IPS-15b (cell line): ENCODE results near the gene SRPK2.
"Not testable (repeated sequence)": the region's sequence is repeated elsewhere in the genome, so short reads cannot be mapped to it uniquely, and the experiment has no call there.

Experiments used
- H3K27me3 ChIP-seq: one replicate; pipeline ENCODE4 v1.6.1; 2013; ENCODE audit warnings: low read length; ENCODE audit not compliant: control insufficient read depth, insufficient read depth
- H3K36me3 ChIP-seq: one replicate; pipeline ENCODE4 v1.6.1; 2013; ENCODE audit warnings: low read length; ENCODE audit not compliant: control insufficient read depth, insufficient read depth
- H3K4me1 ChIP-seq: one replicate; pipeline ENCODE4 v1.6.1; 2013; ENCODE audit warnings: mild to moderate bottlenecking, low read length; ENCODE audit not compliant: control insufficient read depth, insufficient read depth
- H3K4me3 ChIP-seq: one replicate; pipeline ENCODE4 v1.5.1; 2013; ENCODE audit warnings: low read depth, low read length
- H3K9ac ChIP-seq: one replicate; pipeline ENCODE4 v1.6.1; 2013; ENCODE audit warnings: low read depth, mild to moderate bottlenecking, low read length
- H3K9me3 ChIP-seq: one replicate; pipeline ENCODE4 v1.6.1; 2013; ENCODE audit warnings: mild to moderate bottlenecking, low read length; ENCODE audit not compliant: control insufficient read depth, insufficient read depth

Gene SRPK2

DNA sequence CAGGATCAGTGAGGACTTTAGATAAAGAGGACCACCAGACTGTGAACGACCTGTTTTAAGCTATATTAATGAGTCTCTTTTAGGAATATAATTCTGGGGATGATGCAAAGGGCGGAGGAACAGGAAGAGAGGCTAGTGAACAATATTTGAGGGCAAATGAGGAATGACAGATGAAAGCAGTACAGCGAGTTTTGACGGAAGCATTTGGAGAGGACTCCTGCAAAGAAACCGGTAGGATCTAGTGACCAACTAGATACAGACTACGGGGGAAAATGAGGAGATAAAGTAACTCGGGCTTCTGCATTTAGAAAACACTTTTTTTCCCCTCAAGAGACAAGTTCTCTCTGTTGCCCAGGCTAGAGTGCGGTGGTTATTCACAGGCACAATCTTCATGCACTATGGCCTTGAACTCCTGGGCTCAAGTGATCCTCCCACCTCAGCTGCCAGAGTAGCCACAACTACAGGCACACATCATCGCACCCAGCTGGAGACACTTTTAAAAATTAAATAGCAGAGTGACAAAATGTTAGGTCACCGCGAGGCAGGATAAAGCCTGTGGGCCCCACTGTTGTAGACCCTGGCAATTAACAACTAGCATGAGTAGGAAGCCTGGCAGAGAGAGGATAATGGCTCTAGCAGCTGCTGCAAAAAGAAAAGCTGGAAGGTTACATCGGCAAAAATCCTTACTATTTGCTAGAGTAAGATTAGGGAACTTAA is 143.2 kb downstream of the SRPK2 start:
- Histone ChIP-seq H3K9me3 (no peaks in the 10 kb centered on the region), H3K36me3 (no peaks in the 10 kb centered on the region), H3K27me3 (no peaks in the 10 kb centered on the region), H3K4me1 (peaks cover 9% of the 10 kb centered on the region), H3K4me3 (no peak overlapping the region), H3K9ac (peak overlapping the region; percentile 28)

DNA sequence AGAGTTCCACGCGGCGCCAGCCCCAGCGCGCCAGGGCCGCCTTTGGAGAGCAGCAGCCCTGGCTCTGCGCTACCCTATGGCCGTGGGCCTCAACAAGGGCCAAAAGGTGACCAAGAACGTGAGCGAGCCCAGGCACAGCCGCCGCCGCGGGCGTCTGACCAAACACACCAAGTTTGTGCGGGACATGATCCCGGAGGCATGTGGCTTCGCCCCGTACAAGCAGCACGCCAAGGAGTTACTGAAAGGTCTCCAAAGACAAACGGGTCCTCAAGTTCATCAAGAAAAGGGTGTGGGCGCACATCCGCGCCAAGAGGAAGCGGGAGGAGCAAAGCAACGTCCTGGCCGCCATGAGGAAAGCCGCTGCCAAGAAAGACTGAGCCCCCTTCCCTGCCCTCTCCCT is 144.1 kb downstream of the SRPK2 start:
- H3K9ac ChIP-seq, result no peak overlapping the region
- H3K4me3 ChIP-seq, result no peak overlapping the region
- no peaks in the 10 kb centered on the region for H3K9me3 ChIP-seq
- H3K4me1 ChIP-seq, result peaks cover 15% of the 10 kb centered on the region
- H3K27me3 ChIP-seq, result no peaks in the 10 kb centered on the region
- H3K36me3 ChIP-seq, result no peaks in the 10 kb centered on the region

DNA sequence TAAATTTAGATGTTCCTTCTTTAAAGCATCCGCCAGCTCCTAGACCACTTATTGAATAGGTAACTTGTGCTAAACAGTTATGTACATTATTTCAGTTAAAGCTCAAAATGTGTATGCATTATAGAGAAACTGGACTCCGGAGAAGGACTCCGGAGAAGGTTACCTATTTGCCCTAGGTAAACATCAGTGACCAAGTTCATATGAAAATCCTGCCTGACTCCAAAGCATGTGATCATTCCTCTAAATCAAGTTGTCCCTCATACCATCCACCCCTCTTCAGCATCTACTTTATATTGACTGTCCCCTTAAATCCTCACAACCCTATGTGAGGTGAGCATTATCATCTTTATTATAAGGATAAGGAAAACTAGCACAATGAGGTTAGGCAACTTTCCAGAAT is 147.5 kb downstream of the SRPK2 start:
- Histone ChIP-seq H3K9ac (no peak overlapping the region), H3K27me3 (no peaks in the 10 kb centered on the region), H3K4me1 (peaks cover 17% of the 10 kb centered on the region), H3K4me3 (no peak overlapping the region), H3K36me3 (no peaks in the 10 kb centered on the region), H3K9me3 (no peaks in the 10 kb centered on the region)

DNA sequence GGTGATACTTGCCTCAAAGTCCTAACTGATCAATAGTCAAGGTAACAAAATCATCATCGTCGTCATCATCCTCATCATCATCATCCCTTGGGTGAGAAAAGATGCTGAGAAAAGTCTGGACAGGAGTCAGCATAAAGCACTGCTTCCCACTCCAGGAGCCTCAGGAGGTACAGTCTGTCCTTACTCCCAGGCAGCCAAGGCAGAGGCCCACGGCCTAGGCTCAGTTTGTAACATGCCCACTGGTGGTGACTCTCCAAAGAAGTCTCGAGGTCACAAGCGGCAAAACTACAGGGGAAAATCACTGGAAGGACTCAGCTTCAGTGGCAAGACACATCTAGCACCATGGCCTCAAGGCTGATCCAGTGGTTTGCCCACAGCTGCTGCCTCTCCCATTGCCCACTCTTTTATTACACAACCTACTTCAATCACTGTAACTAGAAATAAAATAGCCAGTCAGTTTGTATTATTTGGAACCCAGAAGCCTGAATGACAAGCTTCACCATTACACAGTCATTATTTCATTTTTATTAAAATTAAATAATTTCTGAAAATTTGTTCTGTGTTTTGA is 150.4 kb downstream of the SRPK2 start:
- Histone ChIP-seq H3K9ac (no peak overlapping the region), H3K36me3 (no peaks in the 10 kb centered on the region), H3K4me1 (peaks cover 13% of the 10 kb centered on the region), H3K9me3 (no peaks in the 10 kb centered on the region), H3K4me3 (no peak overlapping the region), H3K27me3 (no peaks in the 10 kb centered on the region)

DNA sequence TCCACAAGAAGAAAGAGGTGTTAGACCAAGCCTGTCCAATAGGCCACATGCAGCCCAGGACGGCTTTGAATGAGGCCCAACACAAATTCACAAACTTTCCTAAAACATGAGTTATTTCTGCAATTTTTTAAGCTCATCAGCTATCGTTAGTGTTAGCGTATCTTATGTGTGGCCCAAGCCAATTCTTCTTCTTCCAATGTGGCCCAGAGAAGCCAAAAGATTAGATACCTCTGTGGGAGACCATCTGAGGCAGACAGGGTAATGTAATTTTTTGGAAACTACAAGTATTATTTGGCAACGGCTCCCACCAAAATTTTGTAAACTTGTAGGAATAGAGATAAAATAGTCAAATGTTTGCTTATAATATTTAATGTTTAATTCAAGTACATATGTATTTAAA is 153.8 kb downstream of the SRPK2 start:
- no peaks in the 10 kb centered on the region for H3K36me3 ChIP-seq
- H3K27me3 ChIP-seq, result no peaks in the 10 kb centered on the region
- H3K9me3 ChIP-seq, result no peaks in the 10 kb centered on the region
- no peak overlapping the region for H3K4me3 ChIP-seq
- H3K4me1 ChIP-seq, result peaks cover 13% of the 10 kb centered on the region
- H3K9ac ChIP-seq, result no peak overlapping the region

DNA sequence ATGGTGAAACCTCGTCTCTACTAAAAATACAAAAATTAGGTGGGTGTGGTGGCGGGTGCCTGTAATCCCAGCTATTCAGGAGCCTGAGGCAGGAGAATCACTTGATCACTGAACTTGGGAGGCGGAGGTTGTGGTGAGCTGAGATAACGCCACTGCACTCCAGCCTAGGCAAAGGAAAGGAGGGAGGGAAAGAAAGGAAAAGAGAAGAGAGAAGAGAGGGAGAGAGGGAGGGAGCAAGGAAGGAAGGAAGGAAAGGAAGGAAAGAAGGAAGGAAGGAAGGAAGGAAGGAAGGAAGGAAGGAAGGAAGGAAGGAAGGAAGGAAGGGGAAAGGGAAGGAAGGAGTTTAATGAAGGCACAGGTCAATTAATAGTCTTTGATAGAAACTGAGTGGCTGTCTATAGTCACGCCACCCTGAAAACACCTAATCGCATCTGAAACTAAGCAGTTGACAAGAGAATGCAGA is 155.9 kb downstream of the SRPK2 start:
- not testable (repeated sequence) for H3K9me3 ChIP-seq, H3K9ac ChIP-seq, H3K27me3 ChIP-seq, H3K36me3 ChIP-seq, H3K4me3 ChIP-seq
- peaks cover 10% of the 10 kb centered on the region for H3K4me1 ChIP-seq

DNA sequence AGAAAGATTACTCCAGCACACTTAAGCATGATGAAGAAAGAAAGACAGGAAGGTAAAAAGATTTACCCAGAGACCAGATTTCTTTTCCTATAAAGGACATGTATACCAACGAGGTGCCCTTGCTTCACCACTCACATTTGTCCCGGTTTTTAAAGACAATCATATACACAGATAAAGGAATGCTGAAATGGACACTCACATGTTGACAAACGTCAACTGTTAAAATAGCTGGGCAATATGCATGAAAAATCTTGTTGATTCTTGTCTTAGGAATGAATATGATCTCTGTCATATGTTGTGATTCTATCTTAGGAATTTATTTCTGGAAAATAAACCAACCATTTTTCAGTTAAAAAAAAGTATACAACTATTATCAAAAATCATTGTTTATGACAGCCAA is 158.2 kb downstream of the SRPK2 start:
- H3K36me3 ChIP-seq, result no peaks in the 10 kb centered on the region
- no peak overlapping the region for H3K9ac ChIP-seq
- H3K9me3 ChIP-seq, result no peaks in the 10 kb centered on the region
- no peak overlapping the region for H3K4me3 ChIP-seq
- no peaks in the 10 kb centered on the region for H3K27me3 ChIP-seq
- peaks cover 6% of the 10 kb centered on the region for H3K4me1 ChIP-seq

DNA sequence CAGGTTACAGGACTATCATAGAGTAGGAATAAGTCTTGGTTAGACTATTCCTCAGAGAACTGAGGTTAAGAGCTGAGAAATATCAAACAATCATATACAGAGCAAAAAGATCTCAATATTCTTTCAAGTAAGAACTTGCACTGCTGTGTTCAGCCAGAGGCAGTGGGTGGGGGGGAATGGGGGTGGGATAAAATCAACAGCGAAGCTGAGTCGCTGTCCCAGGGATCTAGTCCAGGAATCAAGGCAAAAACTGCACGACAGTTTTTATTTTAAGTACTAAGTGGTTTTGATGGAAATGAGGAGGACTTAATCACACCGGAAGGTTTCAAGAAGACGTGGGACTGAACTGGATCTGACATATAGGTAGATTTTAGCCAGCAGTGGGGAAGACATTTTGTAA is 159.1 kb downstream of the SRPK2 start:
- H3K36me3 ChIP-seq, result no peaks in the 10 kb centered on the region
- peaks cover 8% of the 10 kb centered on the region for H3K4me1 ChIP-seq
- no peak overlapping the region for H3K4me3 ChIP-seq
- no peak overlapping the region for H3K9ac ChIP-seq
- H3K9me3 ChIP-seq, result no peaks in the 10 kb centered on the region
- H3K27me3 ChIP-seq, result no peaks in the 10 kb centered on the region

GRCh38 chr7:105228555-105228954 is 160.2 kb downstream of the SRPK2 start:
- no peaks in the 10 kb centered on the region for H3K27me3 ChIP-seq
- peak overlapping the region; percentile 54 for H3K9ac ChIP-seq
- H3K4me3 ChIP-seq, result no peak overlapping the region
- H3K4me1 ChIP-seq, result peaks cover 12% of the 10 kb centered on the region
- H3K9me3 ChIP-seq, result no peaks in the 10 kb centered on the region
- no peaks in the 10 kb centered on the region for H3K36me3 ChIP-seq

DNA sequence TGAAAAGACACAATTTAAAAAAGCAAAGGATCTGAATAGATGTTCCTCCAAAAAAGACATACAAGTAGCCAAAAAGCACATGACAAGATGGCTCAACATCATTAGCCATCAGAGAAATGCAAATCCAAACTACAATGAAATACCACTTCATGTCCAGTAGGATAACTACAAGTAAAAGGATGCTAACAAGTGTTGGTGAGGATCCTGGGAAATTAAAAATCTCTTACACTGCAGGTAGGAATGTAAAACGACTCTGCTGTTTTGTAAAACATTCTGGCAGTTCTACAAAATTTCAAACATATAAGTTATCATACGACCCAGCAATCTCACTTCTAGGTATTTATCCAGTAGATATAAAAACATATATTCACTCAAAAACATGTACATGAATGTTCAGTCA is 161.3 kb downstream of the SRPK2 start:
- H3K9ac ChIP-seq, result no peak overlapping the region
- H3K27me3 ChIP-seq, result no peaks in the 10 kb centered on the region
- no peak overlapping the region for H3K4me3 ChIP-seq
- H3K9me3 ChIP-seq, result no peaks in the 10 kb centered on the region
- no peaks in the 10 kb centered on the region for H3K36me3 ChIP-seq
- H3K4me1 ChIP-seq, result peaks cover 13% of the 10 kb centered on the region

- Histone ChIP-seq H3K36me3 (no peaks in the 10 kb centered on the region), H3K4me3 (no peak overlapping the region), H3K4me1 (peaks cover 13% of the 10 kb centered on the region), H3K9ac (no peak overlapping the region), H3K27me3 (no peaks in the 10 kb centered on the region), H3K9me3 (no peaks in the 10 kb centered on the region)
These were observed 163.7 kb downstream of the SRPK2 start for GRCh38 chr7:105224884-105225651.

GRCh38 chr7:105222953-105223352 is 165.8 kb downstream of the SRPK2 start:
- H3K27me3 ChIP-seq, result no peaks in the 10 kb centered on the region

More at GRCh38 chr7:105222953-105223352, 165.8 kb downstream of the SRPK2 start:
- Histone ChIP-seq H3K4me1 (peaks cover 10% of the 10 kb centered on the region), H3K4me3 (no peak overlapping the region), H3K36me3 (no peaks in the 10 kb centered on the region), H3K9ac (no peak overlapping the region), H3K9me3 (no peaks in the 10 kb centered on the region)
